Measurements from ENCODE around the gene CLDND2. TPM values are rescaled to one million over a fixed set of nuclear protein-coding genes. Genes with fewer than 3 reads are reported as not detected.
"Not testable (repeated sequence)": the region's sequence is repeated elsewhere in the genome, so short reads cannot be mapped to it uniquely, and the experiment has no call there.

CLDND2 gene
- total RNA-seq, 4 donors from 2014 or later, result not detected

GRCh38 chr19:51399231-51399630 is 30.4 kb upstream of the CLDND2 start:
- H3K36me3 ChIP-seq, result no peaks in the 10 kb centered on the region
- H3K27ac ChIP-seq, result no peak overlapping the region
- intact Hi-C loops (cut with DNase I; ENCODE audit: low total_unique reads) (no loop called here), in situ Hi-C loops (cut with MboI; ENCODE audit: low pct_ligation_motif_present in 1 of 4, low pct_unique_long_range_greater_than_20kb in 1 of 4, low sequenced_read_pairs in 3 of 4) (no loop called here)
- H3K4me3 ChIP-seq, result no peak overlapping the region
- 90 to 95% methylated on average over 5 of the region's 5 CpGs for WGBS, 2 donors (ENCODE audit: low coverage in 1 of 2)
- H3K27me3 ChIP-seq, result no peaks in the 10 kb centered on the region
- TF ChIP-seq EP300 (IDR thresholded peaks at IDR 0.05; ENCODE audit: low read depth) (no peak), CTCF (IDR thresholded peaks at IDR 0.05) (no peak), POLR2AphosphoS5 (IDR thresholded peaks at IDR 0.05) (no peak), POLR2A (IDR thresholded peaks at IDR 0.05) (no peak)
- H3K9me3 ChIP-seq, result peaks cover 0 to 15% of the 10 kb centered on the region in 2 donors
- no peak for DNase-seq
- peaks cover 0 to 10% (median 8%) of the 10 kb centered on the region in 4 donors for H3K4me1 ChIP-seq

- in situ Hi-C loops (cut with MboI; ENCODE audit: low pct_ligation_motif_present in 1 of 4, low pct_unique_long_range_greater_than_20kb in 1 of 4, low sequenced_read_pairs in 3 of 4), result no loop called here
- WGBS, 2 donors (ENCODE audit: low coverage in 1 of 2), result 39 to 47% methylated on average over 6 to 7 of the region's 7 CpGs
- Histone ChIP-seq H3K4me1 (peaks cover 3 to 16% (median 10%) of the 10 kb centered on the region in 4 donors), H3K36me3 (no peaks in the 10 kb centered on the region), H3K27me3 (no peaks in the 10 kb centered on the region), H3K4me3 (no peak overlapping the region), H3K9me3 (peaks cover 0 to 15% of the 10 kb centered on the region in 2 donors), H3K27ac (no peak overlapping the region)
- no peak for DNase-seq
- intact Hi-C loops (cut with DNase I; ENCODE audit: low total_unique reads), result no loop called here
- TF ChIP-seq POLR2AphosphoS5 (IDR thresholded peaks at IDR 0.05), result no peak
- peak; percentile 29 to 39 (median 39) for TF ChIP-seq CTCF (IDR thresholded peaks at IDR 0.05)
These were observed 29.4 kb upstream of the CLDND2 start for GRCh38 chr19:51398096-51398704.

GRCh38 chr19:51397453-51397852 is 28.6 kb upstream of the CLDND2 start:
- whole genome bisulfite sequencing, 2 donors (ENCODE audit: low coverage in 1 of 2), result 72 to 91% methylated on average over 5 to 9 of the region's 9 CpGs
- intact Hi-C loops (cut with DNase I; ENCODE audit: low total_unique reads); H3K27ac ChIP-seq; H3K36me3 ChIP-seq; H3K4me3 ChIP-seq; DNase-seq; in situ Hi-C loops (cut with MboI; ENCODE audit: low pct_ligation_motif_present in 1 of 4, low pct_unique_long_range_greater_than_20kb in 1 of 4, low sequenced_read_pairs in 3 of 4); H3K27me3 ChIP-seq: not testable (repeated sequence)
- Histone ChIP-seq H3K4me1 (peaks cover 3 to 16% (median 10%) of the 10 kb centered on the region in 4 donors), H3K9me3 (peaks cover 0 to 11% of the 10 kb centered on the region in 2 donors)

- no peak for TF ChIP-seq POLR2AphosphoS5 (IDR thresholded peaks at IDR 0.05)
- no peak for TF ChIP-seq EP300 (IDR thresholded peaks at IDR 0.05; ENCODE audit: low read depth)
- in situ Hi-C loops (cut with MboI; ENCODE audit: low pct_ligation_motif_present in 1 of 4, low pct_unique_long_range_greater_than_20kb in 1 of 4, low sequenced_read_pairs in 3 of 4), result no loop called here
- H3K9me3 ChIP-seq, result no peaks in the 10 kb centered on the region
- DNase-seq, result no peak
- no peak overlapping the region for H3K4me3 ChIP-seq
- H3K27me3 ChIP-seq, result no peaks in the 10 kb centered on the region
- peaks cover 3 to 16% (median 10%) of the 10 kb centered on the region in 4 donors for H3K4me1 ChIP-seq
- WGBS, 2 donors (ENCODE audit: low coverage in 1 of 2), result 100% methylated on average over 2 of the region's 2 CpGs; no CpG with 5 or more reads in 1 of the 2 donors
- H3K27ac ChIP-seq, result no peak overlapping the region
- intact Hi-C loops (cut with DNase I; ENCODE audit: low total_unique reads), result no loop called here
- no peaks in the 10 kb centered on the region for H3K36me3 ChIP-seq
These were observed 27.4 kb upstream of the CLDND2 start for GRCh38 chr19:51396175-51396574.

GRCh38 chr19:51394050-51394836 is 25.4 kb upstream of the CLDND2 start:
- 0 to 4% methylated on average over 3 to 45 of the region's 45 CpGs for WGBS, 2 donors (ENCODE audit: low coverage in 1 of 2)
- Histone ChIP-seq H3K9me3 (no peaks in the 10 kb centered on the region), H3K27me3 (no peaks in the 10 kb centered on the region), H3K4me3 (peak overlapping the region in 3 of 4 donors; percentile 27 to 48 (median 28)), H3K27ac (peak overlapping the region; percentile 61 to 79 (median 79)), H3K4me1 (peaks cover 3 to 16% (median 10%) of the 10 kb centered on the region in 4 donors), H3K36me3 (no peaks in the 10 kb centered on the region)
- intact Hi-C loops (cut with DNase I; ENCODE audit: low total_unique reads), result no loop called here
- in situ Hi-C loops (cut with MboI; ENCODE audit: low pct_ligation_motif_present in 1 of 4, low pct_unique_long_range_greater_than_20kb in 1 of 4, low sequenced_read_pairs in 3 of 4), result no loop called here
- TF ChIP-seq POLR2AphosphoS5 (IDR thresholded peaks at IDR 0.05), result peak in 2 of 3 donors; percentile 21 to 39
- no peak for TF ChIP-seq POLR2A (IDR thresholded peaks at IDR 0.05)
- TF ChIP-seq EP300 (IDR thresholded peaks at IDR 0.05; ENCODE audit: low read depth), result no peak
- TF ChIP-seq CTCF (IDR thresholded peaks at IDR 0.05), result no peak
- DNase-seq, result peak; percentile 93

Data from transverse colon (tissue), 4 donors.